Activated T-cell treated with anti-CD3 and anti-CD28 coated beads, Interleukin-2, amount 50 U/mL, for 24 hours (primary cell): ENCODE measurements around the gene MFSD2A.
"Not testable (repeated sequence)": the region's sequence is repeated elsewhere in the genome, so short reads cannot be mapped to it uniquely, and the experiment has no call there.

Experiments
- DNase-seq: peaks from one replicate; pipeline ENCODE4 v3.0.0-alpha.2; 2020
- H3K27ac Mint-ChIP-seq: 2 replicates; pipeline ENCODE4 v1.8.0; 2020; ENCODE audit warnings: mild to moderate bottlenecking, mixed read lengths
- H3K27me3 Mint-ChIP-seq: 2 replicates; pipeline ENCODE4 v1.8.0; 2020; ENCODE audit warnings: mixed read lengths
- H3K36me3 Mint-ChIP-seq: 2 replicates; pipeline ENCODE4 v1.8.0; 2020; ENCODE audit warnings: low read depth, mixed read lengths
- H3K4me1 Mint-ChIP-seq: 2 replicates; pipeline ENCODE4 v1.8.0; 2020; ENCODE audit warnings: low read depth, mixed read lengths
- H3K4me3 Mint-ChIP-seq: 2 replicates; pipeline ENCODE4 v1.8.0; 2020; ENCODE audit warnings: mild to moderate bottlenecking, moderate library complexity, mixed read lengths
- H3K9me3 Mint-ChIP-seq: 2 replicates; pipeline ENCODE4 v1.8.0; 2020; ENCODE audit warnings: mixed read lengths

Gene MFSD2A

GRCh38 chr1:39954870-39955546, at the start of gene MFSD2A:
Gene MFSD2A, plus strand, starts transcription at chr1:39955145. Its CDS starts 148 bp downstream, at chr1:39955293.
- Mint-ChIP-seq H3K27ac (peak within 1 kb of the TSS; percentile 93), H3K4me3 (peak within 1 kb of the TSS; percentile 94), H3K4me1 (peaks cover 38% of the 10 kb centered on the region), H3K36me3 (peaks cover 44% of the 10 kb centered on the region), H3K27me3 (no peaks in the 10 kb centered on the region), H3K9me3 (no peaks in the 10 kb centered on the region)
- peak; percentile 95 for DNase-seq

DNA sequence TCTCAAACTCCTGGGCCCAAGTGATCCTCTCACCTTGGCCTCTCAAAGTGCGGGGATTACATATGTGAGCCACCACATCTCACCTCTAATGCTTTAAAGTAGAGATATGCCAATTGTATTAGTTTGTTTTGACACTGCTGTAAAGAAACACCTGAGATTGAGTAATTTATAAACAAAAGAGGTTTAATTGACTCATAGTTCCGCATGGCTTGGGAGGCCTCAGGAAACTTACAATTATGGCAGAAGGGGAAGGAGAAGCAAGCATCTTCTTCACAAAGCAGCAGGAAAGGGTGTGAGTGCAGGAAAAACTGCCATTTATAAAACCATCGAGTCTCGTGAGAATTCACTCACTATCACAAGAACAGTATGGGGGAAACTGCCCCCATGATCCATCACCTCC, 49.8 kb upstream of the MFSD2A start:
- Mint-ChIP-seq H3K4me1 (peaks cover 7% of the 10 kb centered on the region), H3K9me3 (peaks cover 14% of the 10 kb centered on the region), H3K27me3 (peaks cover 64% of the 10 kb centered on the region), H3K36me3 (no peaks in the 10 kb centered on the region), H3K27ac (no peak overlapping the region), H3K4me3 (no peak overlapping the region)
- DNase-seq: no peak

- no peaks in the 10 kb centered on the region for H3K4me1 Mint-ChIP-seq
- H3K27me3 Mint-ChIP-seq: peaks cover 60% of the 10 kb centered on the region
- peaks cover 14% of the 10 kb centered on the region for H3K9me3 Mint-ChIP-seq
- no peaks in the 10 kb centered on the region for H3K36me3 Mint-ChIP-seq
- H3K27ac Mint-ChIP-seq: no peak overlapping the region
- DNase-seq: no peak
- no peak overlapping the region for H3K4me3 Mint-ChIP-seq
These were observed 47.2 kb upstream of the MFSD2A start for GRCh38 chr1:39907528-39908453.

- Mint-ChIP-seq H3K27me3 (peaks cover 52% of the 10 kb centered on the region), H3K27ac (no peak overlapping the region)
These were observed 46.4 kb upstream of the MFSD2A start for GRCh38 chr1:39908534-39908933.

DNA sequence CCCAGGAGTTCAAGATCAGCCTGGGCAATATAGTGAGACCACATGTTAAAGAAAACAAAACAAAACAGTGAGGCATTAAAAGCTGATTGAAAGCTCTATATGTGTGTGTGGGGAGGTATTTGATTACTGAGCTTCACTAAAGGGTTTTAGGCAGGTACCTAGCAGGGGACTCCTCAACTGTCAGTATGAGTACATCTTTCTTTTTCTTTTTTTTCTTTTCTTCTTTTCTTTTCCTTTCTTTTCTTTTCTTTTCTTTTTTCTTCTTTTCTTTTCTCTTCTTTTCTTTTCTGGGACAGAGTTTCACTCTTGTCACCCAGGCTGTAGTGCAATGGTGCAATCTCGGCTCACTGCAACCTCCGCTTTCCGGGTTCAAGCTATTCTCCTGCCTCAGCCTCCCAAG, 44.7 kb upstream of the MFSD2A start:
- Mint-ChIP-seq H3K4me1 (no peaks in the 10 kb centered on the region), H3K27ac (no peak overlapping the region), H3K27me3 (peaks cover 39% of the 10 kb centered on the region), H3K4me3 (no peak overlapping the region), H3K9me3 (peaks cover 14% of the 10 kb centered on the region), H3K36me3 (no peaks in the 10 kb centered on the region)
- DNase-seq: no peak

More at GRCh38 chr1:39908534-39908933, 46.4 kb upstream of the MFSD2A start:
- Mint-ChIP-seq H3K4me1 (no peaks in the 10 kb centered on the region), H3K9me3 (peaks cover 14% of the 10 kb centered on the region), H3K36me3 (no peaks in the 10 kb centered on the region), H3K4me3 (no peak overlapping the region)
- no peak for DNase-seq

- peaks cover 20% of the 10 kb centered on the region for H3K27me3 Mint-ChIP-seq
- not testable (repeated sequence) for H3K27ac Mint-ChIP-seq, DNase-seq, H3K9me3 Mint-ChIP-seq, H3K4me3 Mint-ChIP-seq, H3K4me1 Mint-ChIP-seq, H3K36me3 Mint-ChIP-seq
These were observed 41.8 kb upstream of the MFSD2A start for GRCh38 chr1:39913136-39913535.

DNA sequence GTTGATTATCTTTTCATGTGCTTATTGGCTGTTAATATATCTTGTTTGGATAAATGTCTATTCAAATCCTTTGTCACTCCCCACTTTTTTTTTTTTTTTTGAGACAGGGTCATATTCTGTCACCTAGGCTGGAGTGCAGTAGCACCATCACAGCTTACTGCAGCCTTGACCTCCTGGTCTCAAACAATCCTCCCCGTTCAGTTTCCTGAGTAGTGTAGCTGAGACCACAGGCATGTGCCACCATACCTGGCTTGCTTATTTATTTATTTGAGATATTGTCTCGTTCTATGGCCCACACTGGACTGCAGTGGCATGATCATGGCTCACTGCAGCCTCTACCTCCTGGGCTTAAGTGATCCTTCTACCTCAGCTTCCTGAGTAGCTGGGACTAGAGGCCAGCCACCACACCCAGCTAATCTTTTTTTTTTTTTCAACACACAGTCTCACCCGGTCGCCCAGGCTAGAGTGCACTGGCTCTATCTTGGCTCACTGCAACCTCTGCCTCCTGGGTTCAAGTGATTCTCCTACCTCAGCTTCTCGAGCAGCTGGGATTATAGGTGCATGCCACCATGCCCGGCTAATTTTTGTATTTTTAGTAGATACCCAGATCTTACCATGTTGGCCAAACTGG, 39.3 kb upstream of the MFSD2A start:
- H3K27ac Mint-ChIP-seq: no peak overlapping the region

GRCh38 chr1:39917825-39918224, 37.1 kb upstream of the MFSD2A start:
- Mint-ChIP-seq H3K9me3 (no peaks in the 10 kb centered on the region), H3K27ac (no peak overlapping the region), H3K4me1 (peaks cover 2% of the 10 kb centered on the region), H3K36me3 (no peaks in the 10 kb centered on the region), H3K4me3 (no peak overlapping the region), H3K27me3 (peaks cover 3% of the 10 kb centered on the region)
- no peak for DNase-seq

More for the DNA sequence above, 39.3 kb upstream of the MFSD2A start:
- peaks cover 9% of the 10 kb centered on the region for H3K27me3 Mint-ChIP-seq
- H3K4me1 Mint-ChIP-seq: peaks cover 2% of the 10 kb centered on the region
- H3K9me3 Mint-ChIP-seq: no peaks in the 10 kb centered on the region
- H3K4me3 Mint-ChIP-seq: no peak overlapping the region
- H3K36me3 Mint-ChIP-seq: no peaks in the 10 kb centered on the region
- no peak for DNase-seq

DNA sequence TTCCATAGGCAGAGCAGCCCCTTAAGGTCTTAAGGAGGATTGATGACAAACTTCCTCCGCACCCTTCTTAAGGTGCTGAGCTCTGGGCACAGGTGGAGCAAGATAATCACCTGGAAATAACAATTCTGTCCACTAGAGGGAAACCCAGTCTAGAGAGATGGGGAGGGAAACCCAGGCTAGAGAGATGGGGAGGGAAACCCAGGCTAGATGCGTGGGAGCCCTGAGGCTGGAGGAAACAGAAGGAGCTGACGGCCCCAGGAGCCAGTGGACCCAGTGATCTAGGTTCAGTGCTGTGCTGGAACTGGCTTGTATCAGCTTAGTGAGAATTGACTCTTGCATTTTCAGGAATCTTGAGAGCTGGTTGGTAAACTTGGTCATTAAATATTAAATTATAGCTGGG, 35.4 kb upstream of the MFSD2A start:
- peak; percentile 59 for DNase-seq
- H3K4me3 Mint-ChIP-seq: no peak overlapping the region

GRCh38 chr1:39922251-39922688, 32.7 kb upstream of the MFSD2A start:
- H3K4me3 Mint-ChIP-seq: no peak overlapping the region
- no peaks in the 10 kb centered on the region for H3K9me3 Mint-ChIP-seq
- no peak overlapping the region for H3K27ac Mint-ChIP-seq
- H3K27me3 Mint-ChIP-seq: peaks cover 3% of the 10 kb centered on the region
- H3K36me3 Mint-ChIP-seq: no peaks in the 10 kb centered on the region
- no peak for DNase-seq
- peaks cover 2% of the 10 kb centered on the region for H3K4me1 Mint-ChIP-seq

More for the DNA sequence above, 35.4 kb upstream of the MFSD2A start:
- H3K27me3 Mint-ChIP-seq: peaks cover 3% of the 10 kb centered on the region
- H3K9me3 Mint-ChIP-seq: no peaks in the 10 kb centered on the region
- H3K27ac Mint-ChIP-seq: no peak overlapping the region
- H3K4me1 Mint-ChIP-seq: peaks cover 2% of the 10 kb centered on the region
- no peaks in the 10 kb centered on the region for H3K36me3 Mint-ChIP-seq

- no peak overlapping the region for H3K4me3 Mint-ChIP-seq
- H3K27ac Mint-ChIP-seq: no peak overlapping the region
These were observed 29.1 kb upstream of the MFSD2A start for GRCh38 chr1:39925721-39926342.

DNA sequence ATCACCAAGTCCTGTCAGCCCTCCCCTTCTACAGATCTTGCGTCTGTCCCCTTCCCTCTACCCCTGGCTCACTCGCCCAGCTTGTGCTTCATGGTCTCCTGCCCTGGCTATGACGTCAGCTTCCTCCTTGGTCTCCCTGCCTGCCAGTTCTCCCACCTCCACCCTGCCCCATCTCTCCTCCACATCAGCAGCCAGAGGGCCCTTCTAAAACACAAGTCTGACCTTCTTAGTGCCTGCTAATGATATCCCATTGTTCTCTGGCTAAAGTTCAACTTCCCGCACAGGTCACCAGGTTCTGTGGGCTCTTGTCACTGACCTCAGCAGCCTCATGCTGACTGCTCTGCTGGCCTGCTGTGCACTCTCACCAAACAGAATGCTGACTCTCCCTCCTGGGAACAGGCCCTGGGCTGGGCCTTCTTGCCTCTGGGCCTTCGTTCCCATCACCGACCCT, 28.6 kb upstream of the MFSD2A start:
- Mint-ChIP-seq H3K4me3 (no peak overlapping the region), H3K27ac (no peak overlapping the region), H3K36me3 (no peaks in the 10 kb centered on the region), H3K27me3 (no peaks in the 10 kb centered on the region), H3K4me1 (no peaks in the 10 kb centered on the region), H3K9me3 (no peaks in the 10 kb centered on the region)
- DNase-seq: no peak

More at GRCh38 chr1:39925721-39926342, 29.1 kb upstream of the MFSD2A start:
- Mint-ChIP-seq H3K36me3 (no peaks in the 10 kb centered on the region), H3K27me3 (no peaks in the 10 kb centered on the region), H3K4me1 (no peaks in the 10 kb centered on the region), H3K9me3 (no peaks in the 10 kb centered on the region)
- DNase-seq: no peak

GRCh38 chr1:39926820-39927219, 28.1 kb upstream of the MFSD2A start:
- no peaks in the 10 kb centered on the region for H3K36me3 Mint-ChIP-seq
- H3K4me1 Mint-ChIP-seq: no peaks in the 10 kb centered on the region
- H3K27ac Mint-ChIP-seq: no peak overlapping the region
- H3K9me3 Mint-ChIP-seq: no peaks in the 10 kb centered on the region
- no peaks in the 10 kb centered on the region for H3K27me3 Mint-ChIP-seq
- H3K4me3 Mint-ChIP-seq: no peak overlapping the region
- no peak for DNase-seq

DNA sequence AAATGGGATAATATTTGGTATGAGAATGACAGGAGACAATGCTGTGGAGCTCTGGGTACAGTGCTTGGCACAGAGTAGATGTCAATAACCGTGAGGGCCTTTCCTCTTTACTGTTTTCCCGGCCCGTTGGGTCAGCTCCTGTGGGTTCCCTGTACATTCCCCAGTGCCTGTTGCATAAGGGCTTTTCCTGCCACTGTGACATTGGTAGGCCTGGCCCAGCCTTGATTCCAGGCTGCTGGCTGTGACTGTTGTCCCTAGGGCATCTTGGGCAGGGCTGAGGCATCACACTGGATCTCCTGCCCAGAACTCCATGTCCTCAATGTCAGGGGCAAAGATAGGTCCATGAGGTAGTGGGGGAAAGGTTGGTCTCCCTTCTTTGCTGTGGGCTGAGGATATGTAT, 27.4 kb upstream of the MFSD2A start:
- no peak overlapping the region for H3K27ac Mint-ChIP-seq
- no peaks in the 10 kb centered on the region for H3K9me3 Mint-ChIP-seq
- H3K27me3 Mint-ChIP-seq: no peaks in the 10 kb centered on the region
- no peak for DNase-seq
- no peak overlapping the region for H3K4me3 Mint-ChIP-seq
- H3K36me3 Mint-ChIP-seq: no peaks in the 10 kb centered on the region
- H3K4me1 Mint-ChIP-seq: no peaks in the 10 kb centered on the region
